Endothelial cell (in vitro differentiated cells): Measurements from ENCODE around the gene DNALI1. TPM values are rescaled to one million over a fixed set of nuclear protein-coding genes. Genes with fewer than 3 reads are reported as not detected.
A peak's percentile ranks its signal among the peaks of the same experiment; 100 is the strongest.
"Not testable (repeated sequence)": the region's sequence is repeated elsewhere in the genome, so short reads cannot be mapped to it uniquely, and the experiment has no call there.

Experiments
- DNase-seq: peaks from one replicate; pipeline ENCODE4 v3.0.0; 2021; ENCODE audit warnings: low spot score
- H3K27ac Mint-ChIP-seq: one replicate; pipeline ENCODE4 v1.8.0; 2021; ENCODE audit warnings: mixed read lengths, inconsistent platforms; ENCODE audit not compliant: unreplicated experiment
- H3K27me3 Mint-ChIP-seq: one replicate; pipeline ENCODE4 v1.8.0; 2021; ENCODE audit warnings: mild to moderate bottlenecking, moderate library complexity, mixed read lengths, inconsistent platforms; ENCODE audit not compliant: unreplicated experiment
- H3K36me3 Mint-ChIP-seq: one replicate; pipeline ENCODE4 v1.8.0; 2021; ENCODE audit warnings: mild to moderate bottlenecking, low read depth, mixed read lengths, inconsistent platforms; ENCODE audit not compliant: unreplicated experiment
- H3K4me1 Mint-ChIP-seq: one replicate; pipeline ENCODE4 v1.8.0; 2021; ENCODE audit warnings: mild to moderate bottlenecking, mixed read lengths, inconsistent platforms; ENCODE audit not compliant: unreplicated experiment
- H3K4me3 Mint-ChIP-seq: one replicate; pipeline ENCODE4 v1.8.0; 2021; ENCODE audit warnings: mild to moderate bottlenecking, mixed read lengths, inconsistent platforms; ENCODE audit not compliant: unreplicated experiment
- H3K9me3 Mint-ChIP-seq: one replicate; pipeline ENCODE4 v1.8.0; 2021; ENCODE audit warnings: mixed read lengths, inconsistent platforms; ENCODE audit not compliant: unreplicated experiment
- CTCF ChIP-seq: fragments of 200-600 bp; sonication (generic); IDR thresholded peaks from one replicate; pipeline ENCODE4 v1.5.0; 2021; ENCODE audit warnings: antibody characterized with exemption; ENCODE audit not compliant: unreplicated experiment
- total RNA-seq: library from RNA; stranded (reverse); fragmentation: NEBNext Ultra II Directional; extraction: Animal tissue kit (Norgen Biotek cat#: 25700); gene quantifications from one replicate; pipeline ENCODE4 v1.2.1, GENCODE V29; 2021; ENCODE audit not compliant: unreplicated experiment

DNALI1 gene
- total RNA-seq, 1 donor from 2014 or later: 13.0 TPM

GRCh38 chr1:37533317-37534093 is 23.2 kb upstream of the DNALI1 start:
- Mint-ChIP-seq H3K27ac (no peak overlapping the region), H3K36me3 (peaks cover 17% of the 10 kb centered on the region), H3K9me3 (no peaks in the 10 kb centered on the region), H3K4me1 (no peaks in the 10 kb centered on the region), H3K4me3 (no peak overlapping the region), H3K27me3 (no peaks in the 10 kb centered on the region)
- no peak for TF ChIP-seq CTCF
- DNase-seq: no peak

GRCh38 chr1:37537378-37537777 is 19.4 kb upstream of the DNALI1 start:
- Mint-ChIP-seq H3K27me3 (no peaks in the 10 kb centered on the region), H3K4me1 (no peaks in the 10 kb centered on the region), H3K9me3 (no peaks in the 10 kb centered on the region), H3K27ac (no peak overlapping the region), H3K36me3 (peaks cover 21% of the 10 kb centered on the region), H3K4me3 (no peak overlapping the region)
- TF ChIP-seq CTCF: no peak
- DNase-seq: no peak

GRCh38 chr1:37539154-37539553 is 17.6 kb upstream of the DNALI1 start:
- H3K27me3 Mint-ChIP-seq, DNase-seq, H3K9me3 Mint-ChIP-seq, H3K4me1 Mint-ChIP-seq, H3K27ac Mint-ChIP-seq, H3K4me3 Mint-ChIP-seq: not testable (repeated sequence)
- peaks cover 17% of the 10 kb centered on the region for H3K36me3 Mint-ChIP-seq

GRCh38 chr1:37540036-37540785 is 16.5 kb upstream of the DNALI1 start:
- Mint-ChIP-seq H3K27me3 (no peaks in the 10 kb centered on the region), H3K9me3 (no peaks in the 10 kb centered on the region), H3K27ac (no peak overlapping the region), H3K4me3 (peak overlapping the region; percentile 19), H3K36me3 (peaks cover 24% of the 10 kb centered on the region), H3K4me1 (no peaks in the 10 kb centered on the region)
- TF ChIP-seq CTCF: no peak
- no peak for DNase-seq

- Mint-ChIP-seq H3K36me3 (peaks cover 22% of the 10 kb centered on the region), H3K4me1 (no peaks in the 10 kb centered on the region), H3K4me3 (peak overlapping the region; percentile 72), H3K27me3 (no peaks in the 10 kb centered on the region), H3K9me3 (no peaks in the 10 kb centered on the region), H3K27ac (no peak overlapping the region)
- TF ChIP-seq CTCF: no peak
- DNase-seq: no peak
These were observed 12.2 kb upstream of the DNALI1 start for GRCh38 chr1:37544530-37544929.
